GM12892 (cell line): ENCODE measurements around the gene PRR23E.

ENCODE experiments used
- POLR2A ChIP-seq: IDR thresholded peaks from 2 replicates; pipeline ENCODE4 v1.6.1; 2011; ENCODE audit warnings: low read depth, low read length, control low read depth
- TAF1 ChIP-seq: IDR thresholded peaks from 2 replicates; pipeline ENCODE4 v1.6.1; 2011; ENCODE audit warnings: low read depth, mild to moderate bottlenecking, control low read depth, low read length, borderline replicate concordance

DNA sequence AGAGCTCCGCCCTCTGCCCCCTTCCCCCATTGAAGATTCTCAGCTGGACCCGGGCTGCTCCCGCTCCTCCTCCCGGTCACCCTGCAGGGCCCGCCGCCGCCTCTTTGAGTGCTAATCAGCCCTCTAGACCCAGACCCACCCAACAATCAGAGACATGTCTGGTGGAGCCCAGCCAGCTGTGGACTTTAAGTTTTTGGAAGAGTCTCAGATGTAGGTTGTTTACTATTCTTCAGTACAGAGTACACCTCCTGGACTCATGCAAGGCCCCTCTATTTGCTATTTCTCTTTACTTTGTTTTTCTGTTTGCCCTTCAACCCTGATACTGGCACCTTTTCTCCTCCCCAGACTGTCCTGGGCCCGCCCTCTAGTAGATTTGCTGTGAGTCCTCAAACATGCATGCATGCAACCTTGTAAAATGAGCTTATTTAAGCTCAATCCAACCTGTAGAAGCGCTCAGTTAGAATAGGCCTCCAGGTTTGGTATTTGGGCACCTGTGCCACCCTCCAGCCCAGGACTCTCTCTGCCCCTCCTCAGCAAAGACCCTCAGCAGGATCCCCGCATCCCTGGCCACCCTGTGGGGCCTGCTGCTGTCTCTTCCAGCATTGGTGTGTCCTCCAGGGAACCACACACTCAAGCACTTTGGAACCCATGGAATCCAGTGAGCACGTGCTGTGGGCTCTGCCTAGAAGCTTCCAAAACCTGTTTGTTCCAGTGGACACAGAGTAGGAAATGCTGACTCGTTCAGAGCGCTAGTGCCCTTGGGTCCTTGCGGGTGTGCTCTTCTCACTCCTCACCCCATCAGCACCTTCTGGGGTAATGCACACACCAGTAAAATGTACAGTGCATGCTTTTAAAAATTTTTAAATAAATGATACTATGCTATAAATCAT lies 4.6 kb downstream of the PRR23E start:
- no peak for TF ChIP-seq TAF1
- no peak for TF ChIP-seq POLR2A
